Measurements from ENCODE around the gene MBOAT2.

Gene MBOAT2

GRCh38 chr2:8893474-8893873, 110.0 kb downstream of the MBOAT2 start:
- no peak for DNase-seq

GRCh38 chr2:8892111-8892510, 111.4 kb downstream of the MBOAT2 start:
- DNase-seq: no peak

GRCh38 chr2:8889978-8890377, 113.5 kb downstream of the MBOAT2 start:
- DNase-seq: no peak

- no peak for DNase-seq
Measured at GRCh38 chr2:8888963-8889362, 114.5 kb downstream of the MBOAT2 start.

- DNase-seq: no peak
Measured at GRCh38 chr2:8886876-8887275, 116.6 kb downstream of the MBOAT2 start.

- DNase-seq: no peak
Measured at GRCh38 chr2:8886202-8886518, 117.3 kb downstream of the MBOAT2 start.

GRCh38 chr2:8885449-8886201, 117.9 kb downstream of the MBOAT2 start:
- no peak for DNase-seq

- no peak for DNase-seq
Measured at GRCh38 chr2:8884812-8885211, 118.7 kb downstream of the MBOAT2 start.

GRCh38 chr2:8882094-8882493, 121.4 kb downstream of the MBOAT2 start:
- DNase-seq: peak; percentile 78

GRCh38 chr2:8877894-8878293, 125.6 kb downstream of the MBOAT2 start:
- DNase-seq: no peak

- DNase-seq: no peak
Measured at GRCh38 chr2:8877332-8877731, 126.2 kb downstream of the MBOAT2 start.

- no peak for DNase-seq
Measured at GRCh38 chr2:8876628-8877027, 126.9 kb downstream of the MBOAT2 start.

GRCh38 chr2:8872821-8873432, 130.6 kb downstream of the MBOAT2 start:
- peak; percentile 75 for DNase-seq

- no peak for DNase-seq
Measured at GRCh38 chr2:8870441-8870840, 133.0 kb downstream of the MBOAT2 start.

GRCh38 chr2:8867363-8867762, 136.1 kb downstream of the MBOAT2 start:
- no peak for DNase-seq

- no peak for DNase-seq
Measured at GRCh38 chr2:8863331-8863953, 140.0 kb downstream of the MBOAT2 start.

GRCh38 chr2:8862230-8862629, 141.3 kb downstream of the MBOAT2 start:
- no peak for DNase-seq

GRCh38 chr2:8861797-8862196, 141.7 kb downstream of the MBOAT2 start:
- no peak for DNase-seq

- no peak for DNase-seq
Measured at GRCh38 chr2:8860239-8860638, 143.2 kb downstream of the MBOAT2 start.

GRCh38 chr2:8858910-8859309, 144.6 kb downstream of the MBOAT2 start:
- DNase-seq: no peak

- DNase-seq: no peak
Measured at GRCh38 chr2:8858264-8858663, 145.2 kb downstream of the MBOAT2 start.

- no peak for DNase-seq
Measured at GRCh38 chr2:8857709-8858108, 145.8 kb downstream of the MBOAT2 start.

- DNase-seq: no peak
Measured at GRCh38 chr2:8856176-8856575, 147.3 kb downstream of the MBOAT2 start.

GRCh38 chr2:8855010-8855409, 148.5 kb downstream of the MBOAT2 start:
- no peak for DNase-seq

GRCh38 chr2:8853426-8853825, 150.1 kb downstream of the MBOAT2 start:
- no peak for DNase-seq
